Measurements from ENCODE around the gene LEF1.

The LEF1 gene

DNA sequence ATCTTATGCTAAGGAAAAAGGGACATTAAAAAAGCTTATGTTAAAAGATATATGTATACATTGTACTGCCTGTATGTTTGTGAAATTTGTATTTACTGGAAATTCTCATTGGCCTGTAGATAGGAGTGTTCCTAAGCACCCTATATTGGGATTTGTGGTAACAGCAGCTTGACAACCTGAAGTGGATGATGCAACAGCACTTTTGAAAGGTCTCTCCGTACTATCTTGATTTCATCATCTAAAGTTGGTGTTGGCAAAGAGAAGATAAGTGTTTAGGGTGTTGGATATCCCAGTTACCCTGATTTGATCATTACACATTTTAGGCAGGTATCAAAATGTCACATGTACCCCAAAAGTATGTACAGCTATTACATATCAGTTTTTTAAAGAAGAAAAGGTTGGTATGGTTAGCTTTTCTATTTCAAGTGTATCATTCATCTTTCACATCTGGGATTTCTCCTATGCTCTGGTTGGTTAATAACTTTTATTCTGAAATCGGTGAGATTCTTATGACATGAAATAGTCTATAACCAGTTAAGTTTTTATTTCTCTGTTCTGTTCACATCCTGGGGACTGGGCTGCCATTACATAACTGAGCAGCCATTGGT is 168.7 kb downstream of the LEF1 start:
- DNase-seq (ENCODE audit: low read depth, low spot score): no peak

DNA sequence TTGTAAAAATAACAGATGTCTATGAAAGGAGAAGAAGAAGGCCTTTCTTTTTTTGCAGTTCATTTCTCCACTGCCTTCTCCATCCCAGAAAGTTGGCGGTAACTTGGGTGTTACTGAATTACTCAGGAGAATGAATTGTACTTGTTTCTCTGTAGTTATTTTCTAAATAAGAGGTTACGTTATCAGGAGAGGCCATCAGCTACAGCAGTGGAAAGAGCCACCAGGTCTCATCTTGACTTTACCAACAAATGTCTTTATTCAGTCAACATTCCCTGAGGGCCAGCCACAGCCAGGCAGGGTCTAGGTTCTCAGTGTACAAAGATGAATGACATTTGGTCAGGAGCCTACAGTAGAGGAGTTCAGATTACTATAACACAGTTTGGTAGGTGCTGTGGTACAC is 170.9 kb downstream of the LEF1 start:
- DNase-seq (ENCODE audit: low read depth, low spot score): no peak
